Calu3 (cell line): ENCODE results near the gene HIPK4. TPM values are rescaled to one million over a fixed set of nuclear protein-coding genes. Genes with fewer than 3 reads are reported as not detected.

Experiments
- BruUV-seq: library from RNA; stranded (reverse); fragments of 400-500 nt; replicated peaks from 2 replicates; lab custom pipeline; 2021; lab: Mats Ljungman, UMichigan
- CTCF ChIA-PET: fragments of 300-600 bp; sonication (Branson Sonifier 250); formaldehyde crosslinking; loops from one replicate; lab custom pipeline; 2022; ENCODE audit warnings: antibody characterized with exemption; lab: Charles Lee
- DNase-seq: peaks from one replicate; pipeline ENCODE4 v3.0.0; 2022
- H3K27ac Mint-ChIP-seq: one replicate; pipeline ENCODE4 v1.8.0; 2022; ENCODE audit warnings: mixed read lengths; ENCODE audit not compliant: unreplicated experiment
- H3K27me3 Mint-ChIP-seq: one replicate; pipeline ENCODE4 v1.8.0; 2022; ENCODE audit warnings: mixed read lengths; ENCODE audit not compliant: unreplicated experiment
- H3K36me3 Mint-ChIP-seq: one replicate; pipeline ENCODE4 v1.8.0; 2022; ENCODE audit warnings: mild to moderate bottlenecking, moderate library complexity, mixed read lengths; ENCODE audit not compliant: insufficient read depth, unreplicated experiment
- H3K4me1 Mint-ChIP-seq: one replicate; pipeline ENCODE4 v1.8.0; 2022; ENCODE audit warnings: mild to moderate bottlenecking, low read depth, mixed read lengths; ENCODE audit not compliant: unreplicated experiment
- H3K4me3 Mint-ChIP-seq: one replicate; pipeline ENCODE4 v1.8.0; 2022; ENCODE audit warnings: mild to moderate bottlenecking, low read depth, moderate library complexity, mixed read lengths; ENCODE audit not compliant: unreplicated experiment
- H3K9me3 Mint-ChIP-seq: one replicate; pipeline ENCODE4 v1.8.0; 2022; ENCODE audit warnings: low read depth, mixed read lengths; ENCODE audit not compliant: unreplicated experiment
- intact Hi-C: fragments of 100-400 bp; cut with micrococcal nuclease; formaldehyde crosslinking; loops from one replicate; pipeline ENCODE4 v1.10.0; 2022; ENCODE audit not compliant: unreplicated experiment
- total RNA-seq: library from RNA; stranded (reverse); gene quantifications from 2 replicates; pipeline ENCODE4 v1.2.3, GENCODE V29; 2022
- TF ChIP-seq, protein P1 (sequence below): fragments of 200-600 bp; IDR thresholded peaks from one replicate; pipeline ENCODE4 v1.8.0; 2022; ENCODE audit warnings: antibody characterized with exemption; ENCODE audit not compliant: unreplicated experiment

The HIPK4 gene
- total RNA-seq, 1 experiment from 2014 or later = 0.14 TPM

DNA sequence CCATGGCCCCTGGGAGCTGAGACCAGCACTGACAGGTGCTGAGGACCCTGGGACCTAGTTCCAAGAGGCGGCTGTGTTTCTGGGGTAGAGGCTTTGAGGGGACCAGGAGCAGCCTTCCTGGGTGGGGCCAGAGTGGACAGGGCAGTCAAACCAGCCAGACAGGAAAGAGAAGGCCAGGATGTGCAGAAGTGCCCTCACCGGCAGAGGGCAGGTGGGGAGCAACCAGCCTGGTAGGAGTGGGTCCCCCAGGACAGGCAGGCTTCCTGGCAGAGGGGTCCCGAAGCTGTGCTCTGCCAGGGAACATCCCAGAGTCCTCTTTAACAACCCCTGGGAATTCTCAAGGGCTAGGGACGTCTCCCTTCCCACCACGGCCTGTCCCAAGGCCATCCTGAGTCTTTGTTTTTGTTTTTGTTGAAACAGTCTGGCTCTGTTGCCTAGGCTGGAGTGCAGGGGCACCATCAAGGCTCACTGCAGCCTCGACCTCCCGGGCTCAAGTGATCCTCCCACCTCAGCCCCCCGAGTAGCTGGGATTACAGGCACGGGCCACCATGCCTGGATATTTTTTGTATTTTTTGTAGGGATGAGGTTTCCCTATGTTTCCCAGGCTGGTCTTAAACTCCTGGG, 3.0 kb upstream of the HIPK4 start:
- CTCF ChIA-PET = interaction anchor here (0.6 kb wide), 1 partner anchor 33 kb away, joined by 3 read pairs; the partner anchor contains the start of gene SERTAD1
- Mint-ChIP-seq H3K27me3 (no peaks in the 10 kb centered on the region), H3K4me1 (peaks cover 27% of the 10 kb centered on the region), H3K27ac (peak overlapping the region; percentile 68), H3K4me3 (peak overlapping the region; percentile 13), H3K9me3 (no peaks in the 10 kb centered on the region), H3K36me3 (peaks cover 23% of the 10 kb centered on the region)
- peak; percentile 94 for DNase-seq
- no TSS peak for BruUV-seq
- intact Hi-C loops = no loop called here
- TF ChIP-seq, protein P1, sequence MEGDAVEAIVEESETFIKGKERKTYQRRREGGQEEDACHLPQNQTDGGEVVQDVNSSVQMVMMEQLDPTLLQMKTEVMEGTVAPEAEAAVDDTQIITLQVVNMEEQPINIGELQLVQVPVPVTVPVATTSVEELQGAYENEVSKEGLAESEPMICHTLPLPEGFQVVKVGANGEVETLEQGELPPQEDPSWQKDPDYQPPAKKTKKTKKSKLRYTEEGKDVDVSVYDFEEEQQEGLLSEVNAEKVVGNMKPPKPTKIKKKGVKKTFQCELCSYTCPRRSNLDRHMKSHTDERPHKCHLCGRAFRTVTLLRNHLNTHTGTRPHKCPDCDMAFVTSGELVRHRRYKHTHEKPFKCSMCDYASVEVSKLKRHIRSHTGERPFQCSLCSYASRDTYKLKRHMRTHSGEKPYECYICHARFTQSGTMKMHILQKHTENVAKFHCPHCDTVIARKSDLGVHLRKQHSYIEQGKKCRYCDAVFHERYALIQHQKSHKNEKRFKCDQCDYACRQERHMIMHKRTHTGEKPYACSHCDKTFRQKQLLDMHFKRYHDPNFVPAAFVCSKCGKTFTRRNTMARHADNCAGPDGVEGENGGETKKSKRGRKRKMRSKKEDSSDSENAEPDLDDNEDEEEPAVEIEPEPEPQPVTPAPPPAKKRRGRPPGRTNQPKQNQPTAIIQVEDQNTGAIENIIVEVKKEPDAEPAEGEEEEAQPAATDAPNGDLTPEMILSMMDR = peak; percentile 92

DNA sequence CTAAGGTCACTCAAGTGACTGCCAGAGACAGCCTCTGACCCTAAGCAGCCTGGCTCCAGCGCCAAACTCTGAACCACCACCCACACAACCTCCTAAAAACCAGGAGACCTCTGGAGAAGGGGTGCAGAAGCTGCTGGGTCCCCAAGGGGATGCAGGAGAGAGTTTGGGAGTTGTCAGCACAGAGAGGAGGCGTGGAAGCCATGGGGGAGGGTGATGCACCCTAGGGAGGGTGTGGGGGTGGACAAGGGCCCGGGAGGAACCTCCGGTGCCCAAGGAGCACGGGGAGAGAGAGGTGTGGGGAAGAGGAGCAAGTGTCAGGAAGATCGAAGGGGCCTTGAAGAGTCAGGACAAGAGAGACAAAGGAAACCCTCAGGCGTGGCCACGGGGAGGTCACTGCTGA, 2.1 kb upstream of the HIPK4 start:
- BruUV-seq = no TSS peak

DNA sequence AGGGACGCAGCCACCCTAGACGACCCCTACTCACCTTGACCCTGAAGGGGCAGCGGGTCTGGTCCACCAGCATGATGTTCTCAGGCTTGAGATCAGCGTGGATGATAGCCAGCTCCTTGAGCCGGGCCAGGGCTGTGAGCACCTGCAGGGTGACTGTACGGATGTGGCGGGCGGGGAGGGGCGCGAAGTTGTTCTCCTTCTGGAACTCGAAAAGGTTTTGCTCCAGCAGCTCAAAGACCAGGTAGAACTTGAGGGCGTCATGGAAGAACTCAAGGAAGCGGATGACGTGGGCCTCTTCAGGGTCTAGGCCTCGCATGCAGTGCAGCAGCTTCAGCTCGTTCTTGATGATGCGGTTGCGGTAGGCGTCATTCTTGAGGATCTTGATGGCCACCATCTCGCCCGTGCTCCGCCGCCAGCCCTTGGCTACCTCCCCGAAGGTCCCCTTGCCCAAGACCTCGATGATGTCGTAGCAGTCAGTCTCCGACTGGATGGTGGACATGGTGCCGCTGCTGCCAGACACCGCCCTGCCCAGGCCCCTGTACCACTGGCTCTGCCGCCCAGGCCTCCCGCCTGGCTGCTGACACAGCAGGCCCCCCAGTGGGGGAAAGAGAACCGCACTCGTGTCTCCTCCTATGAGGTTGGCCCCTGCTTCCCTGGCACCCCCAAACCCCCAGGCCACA, 437 bp downstream of the HIPK4 start:
- BruUV-seq = no TSS peak
- H3K4me1 Mint-ChIP-seq = peaks cover 27% of the 10 kb centered on the region
- TF ChIP-seq, protein P1 = no peak
- no peak for DNase-seq
- H3K9me3 Mint-ChIP-seq = no peaks in the 10 kb centered on the region
- peak overlapping the region; percentile 48 for H3K27ac Mint-ChIP-seq
- intact Hi-C loops = no loop called here
- H3K27me3 Mint-ChIP-seq = peaks cover 27% of the 10 kb centered on the region
- CTCF ChIA-PET = interaction anchor here (0.6 kb wide), 1 partner anchor 244 kb away, joined by 4 read pairs; no protein-coding TSS in a partner anchor
- H3K36me3 Mint-ChIP-seq = peaks cover 23% of the 10 kb centered on the region
- no peak overlapping the region for H3K4me3 Mint-ChIP-seq

More for the DNA sequence above, 2.1 kb upstream of the HIPK4 start:
- peaks cover 6% of the 10 kb centered on the region for H3K27me3 Mint-ChIP-seq
- H3K4me3 Mint-ChIP-seq = peak overlapping the region; percentile 13
- no peak for DNase-seq
- intact Hi-C loops = no loop called here
- peak overlapping the region; percentile 68 for H3K27ac Mint-ChIP-seq
- H3K36me3 Mint-ChIP-seq = peaks cover 23% of the 10 kb centered on the region
- TF ChIP-seq, protein P1 = no peak
- peaks cover 27% of the 10 kb centered on the region for H3K4me1 Mint-ChIP-seq
- no peaks in the 10 kb centered on the region for H3K9me3 Mint-ChIP-seq
- CTCF ChIA-PET = interaction anchor here (0.8 kb wide), 1 partner anchor 72 kb away, joined by 4 read pairs; no protein-coding TSS in a partner anchor

DNA sequence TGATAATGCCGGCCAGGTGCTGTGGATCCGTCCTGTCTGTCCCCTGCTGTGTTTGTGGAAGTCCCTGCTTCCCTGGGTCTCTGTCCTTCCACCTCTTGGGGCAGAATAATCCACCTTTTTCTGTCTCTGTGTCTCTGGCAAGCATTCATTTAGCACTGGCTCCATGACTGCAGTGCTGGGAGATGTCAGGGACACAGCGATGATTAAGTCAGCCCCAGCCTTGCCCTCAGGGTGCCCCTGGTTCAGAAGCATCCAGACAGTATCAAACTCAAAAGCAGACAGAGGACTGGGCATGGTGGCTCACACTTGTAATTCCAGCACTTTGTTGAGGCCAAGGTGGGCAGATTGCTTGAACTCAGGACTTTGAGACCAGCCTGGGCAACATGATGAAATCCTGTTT, 1.5 kb downstream of the HIPK4 start:
- intact Hi-C loops = no loop called here
- DNase-seq = no peak
- CTCF ChIA-PET = no interaction called here
- TF ChIP-seq, protein P1 = no peak
- H3K27ac Mint-ChIP-seq = no peak overlapping the region
- peaks cover 22% of the 10 kb centered on the region for H3K4me1 Mint-ChIP-seq
- H3K27me3 Mint-ChIP-seq = peaks cover 30% of the 10 kb centered on the region
- H3K9me3 Mint-ChIP-seq = no peaks in the 10 kb centered on the region
- no peak overlapping the region for H3K4me3 Mint-ChIP-seq
- no TSS peak for BruUV-seq
- peaks cover 19% of the 10 kb centered on the region for H3K36me3 Mint-ChIP-seq
